ENCODE measurements around the gene YPEL3.

The YPEL3 gene

DNA sequence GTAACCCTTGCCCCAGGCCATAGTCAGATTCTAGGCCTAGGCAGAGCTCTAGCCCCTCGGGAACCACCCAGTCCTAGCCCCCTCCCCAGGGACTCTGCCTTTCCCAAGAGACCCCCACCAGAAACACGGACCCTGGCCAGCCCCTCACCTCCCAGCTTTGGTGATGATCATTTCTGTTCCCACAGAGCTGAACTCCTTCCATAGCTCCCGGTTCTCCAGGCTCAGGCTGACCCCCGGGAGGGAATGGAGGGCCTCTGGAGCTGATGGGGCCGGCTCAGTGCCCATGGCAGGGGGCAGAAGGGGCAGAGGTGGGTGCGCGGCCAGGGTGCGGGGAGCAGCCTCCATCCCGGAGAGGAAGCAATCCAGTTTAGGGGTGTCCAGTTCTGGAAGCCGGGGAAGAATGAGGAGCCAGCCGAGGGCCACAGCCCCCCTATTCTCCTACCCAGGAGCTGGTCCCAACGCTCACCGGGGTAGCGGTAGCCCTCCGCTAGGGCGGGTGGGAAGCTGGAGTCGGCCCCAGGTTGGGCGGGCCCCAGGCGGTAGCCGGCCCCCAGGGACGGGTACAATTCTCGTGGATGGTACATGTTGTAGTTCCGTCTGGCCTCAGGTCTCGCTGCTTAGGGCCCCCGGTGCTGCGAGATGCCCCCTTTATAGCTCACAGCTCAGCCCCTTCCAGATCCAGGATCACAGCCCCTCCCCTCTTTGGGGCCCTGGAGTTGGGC, 5.2 kb downstream of the YPEL3 start:
- no peak for DNase-seq (ENCODE audit: low read depth)

GRCh38 chr16:30088832-30089624, 7.0 kb downstream of the YPEL3 start:
- no peak for DNase-seq (ENCODE audit: low read depth)

DNA sequence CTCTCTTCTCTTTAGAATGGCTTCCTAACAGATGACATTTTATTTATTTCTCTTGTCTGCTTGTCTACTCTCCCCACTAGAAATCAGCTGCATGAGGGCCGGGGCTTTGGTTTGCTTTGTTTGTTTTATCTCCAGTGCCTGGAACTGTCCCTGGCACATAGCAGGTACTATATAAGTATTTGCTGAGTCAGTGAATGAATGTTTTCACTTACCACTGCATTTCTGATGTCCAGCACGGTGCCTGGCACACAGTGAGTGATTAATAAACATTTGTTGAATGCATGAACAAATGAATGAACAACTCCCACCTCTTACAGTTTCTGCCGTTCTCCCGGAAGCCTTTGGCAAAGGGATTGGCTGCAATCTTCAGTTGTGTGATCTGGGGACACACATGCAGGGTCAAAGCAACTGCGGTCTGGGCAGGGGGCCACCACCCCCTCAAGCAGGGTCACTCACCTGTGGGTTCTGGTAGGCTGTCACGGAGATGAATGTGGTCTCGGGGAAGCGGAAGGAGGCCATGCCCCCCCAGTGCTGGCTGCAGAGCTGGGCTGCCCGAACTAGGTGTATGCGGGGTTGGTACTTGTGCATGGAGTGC, 7.7 kb downstream of the YPEL3 start:
- DNase-seq (ENCODE audit: low read depth), result no peak

DNA sequence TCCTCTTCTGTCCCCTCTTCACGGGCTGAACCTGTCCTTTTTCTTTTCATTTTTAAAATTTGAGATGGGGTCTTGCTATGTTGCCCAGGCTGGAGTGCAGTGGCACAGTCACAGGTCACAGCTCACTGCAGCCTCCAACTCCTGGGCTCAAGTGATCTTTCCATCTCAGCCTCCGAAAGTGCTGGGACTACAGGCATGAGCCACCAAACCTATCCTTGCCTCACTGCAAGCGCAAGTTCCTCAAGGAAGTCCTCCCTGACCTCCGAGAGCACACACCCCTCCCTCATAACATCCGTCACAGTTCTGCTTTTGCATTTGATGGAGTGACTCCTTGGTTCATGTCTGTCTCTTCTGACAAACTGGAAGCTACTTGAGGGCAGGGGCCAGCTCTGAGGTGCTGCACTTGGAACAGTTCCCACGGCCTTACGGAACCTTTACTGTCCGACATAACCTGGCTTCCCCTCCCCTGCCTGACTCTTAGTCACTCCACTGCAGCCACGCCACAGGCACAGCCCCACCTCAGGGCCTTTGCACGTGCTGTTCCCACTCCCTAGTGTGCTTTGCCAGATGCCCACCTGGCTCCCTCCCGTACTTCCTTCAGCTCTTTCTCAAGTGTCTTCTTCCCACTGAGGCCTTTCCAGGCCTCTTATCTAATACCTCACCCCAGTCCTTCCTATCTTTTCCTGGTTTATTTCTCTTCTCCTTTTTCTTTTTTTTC, 8.7 kb downstream of the YPEL3 start:
- DNase-seq (ENCODE audit: low read depth), result no peak

- DNase-seq (ENCODE audit: low read depth), result no peak
Observed at GRCh38 chr16:30086291-30087140, 9.5 kb downstream of the YPEL3 start.

GRCh38 chr16:30085820-30086219, 10.2 kb downstream of the YPEL3 start:
- DNase-seq (ENCODE audit: low read depth), result no peak

- no peak for DNase-seq (ENCODE audit: low read depth)
Observed at GRCh38 chr16:30085247-30085646, 10.8 kb downstream of the YPEL3 start.

DNA sequence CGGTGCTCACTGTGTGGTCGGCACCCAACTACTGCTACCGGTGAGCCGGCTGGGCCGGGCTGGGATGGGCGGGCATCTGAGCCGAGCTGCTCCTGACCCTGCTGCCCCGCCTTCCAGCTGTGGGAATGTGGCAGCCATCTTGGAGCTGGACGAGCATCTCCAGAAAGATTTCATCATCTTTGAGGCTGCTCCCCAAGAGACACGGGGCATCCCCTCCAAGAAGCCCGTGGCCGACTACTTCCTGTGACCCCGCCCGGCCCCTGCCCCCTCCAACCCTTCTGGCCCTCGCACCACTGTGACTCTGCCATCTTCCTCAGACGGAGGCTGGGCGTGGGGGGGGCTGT, 11.2 kb downstream of the YPEL3 start:
- DNase-seq (ENCODE audit: low read depth), result no peak

- no peak for DNase-seq (ENCODE audit: low read depth)
Observed at GRCh38 chr16:30084096-30084815, 11.8 kb downstream of the YPEL3 start.

- DNase-seq (ENCODE audit: low read depth), result no peak
Observed at GRCh38 chr16:30083216-30084055, 12.6 kb downstream of the YPEL3 start.

DNA sequence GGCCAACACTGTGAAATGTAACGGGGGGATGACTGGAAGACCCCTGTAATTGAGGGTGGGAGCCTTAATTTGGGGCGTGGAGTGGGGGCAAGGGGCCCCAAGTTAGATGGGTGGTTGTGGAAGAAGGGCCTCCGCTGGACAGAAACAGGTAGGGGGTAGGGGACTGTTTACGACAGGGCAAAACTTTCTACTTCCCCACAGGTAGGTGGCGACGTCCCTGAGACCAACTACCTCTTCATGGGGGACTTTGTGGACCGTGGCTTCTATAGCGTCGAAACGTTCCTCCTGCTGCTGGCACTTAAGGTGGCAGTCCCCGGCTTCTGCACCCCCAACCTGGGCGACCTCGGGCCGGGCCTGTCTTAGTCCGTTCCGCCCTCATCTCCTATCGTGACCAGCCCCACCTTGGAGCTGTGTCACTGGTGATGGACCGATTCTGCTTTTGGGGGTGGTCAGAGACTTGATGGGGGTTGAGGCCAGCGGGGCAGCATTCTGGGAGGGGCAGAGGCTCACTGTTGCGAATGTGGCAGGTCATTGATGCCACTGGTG, 13.4 kb downstream of the YPEL3 start:
- no peak for DNase-seq (ENCODE audit: low read depth)

GRCh38 chr16:30079480-30079879, 16.5 kb downstream of the YPEL3 start:
- no peak for DNase-seq (ENCODE audit: low read depth)

GRCh38 chr16:30078744-30079143, 17.3 kb downstream of the YPEL3 start:
- DNase-seq (ENCODE audit: low read depth), result no peak

- DNase-seq (ENCODE audit: low read depth), result no peak
Observed at GRCh38 chr16:30077656-30078055, 18.4 kb downstream of the YPEL3 start.

- DNase-seq (ENCODE audit: low read depth), result no peak
Observed at GRCh38 chr16:30076276-30076791, 19.7 kb downstream of the YPEL3 start.

DNA sequence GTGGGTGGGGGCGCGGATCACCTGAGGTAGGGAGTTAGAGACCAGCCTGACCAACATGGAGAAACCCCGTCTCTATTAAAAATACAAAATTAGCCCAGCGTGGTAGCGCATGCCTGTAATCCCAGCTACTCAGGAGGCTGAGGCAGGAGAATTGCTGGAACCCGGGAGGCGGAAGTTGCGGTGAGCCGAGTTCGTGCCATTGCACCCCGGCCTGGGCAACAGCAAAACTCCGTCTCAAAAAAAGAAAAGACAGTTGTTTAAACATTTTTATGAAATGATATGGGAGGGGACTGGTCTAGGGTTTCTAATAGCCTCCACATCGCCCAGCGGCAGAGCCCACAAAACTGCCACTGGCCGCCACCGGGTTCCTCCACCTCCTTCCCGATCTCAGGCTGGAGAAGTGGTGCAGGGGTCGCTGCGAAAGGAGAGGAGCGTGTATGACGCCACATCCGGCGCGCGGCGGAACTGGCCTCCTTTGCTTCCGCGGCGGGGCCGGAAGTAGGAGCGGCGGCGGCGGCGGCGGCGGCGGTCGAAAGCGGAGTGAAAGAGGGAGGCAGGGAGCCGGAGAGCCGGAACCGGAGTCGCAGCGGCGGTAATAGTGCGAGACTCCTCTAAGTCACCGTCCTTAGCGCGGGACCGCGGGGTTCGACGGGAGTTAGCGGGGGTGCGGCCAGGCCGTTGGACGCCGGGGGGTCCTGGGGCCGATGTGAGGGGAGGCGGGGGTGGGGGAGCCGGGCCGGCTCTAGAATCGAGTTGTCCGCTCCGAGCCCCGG, 20.3 kb downstream of the YPEL3 start, which contains the start of gene PPP4C:
Gene PPP4C (plus strand): TSS at position 492 of the 773 bp plus-strand sequence. CDS start 384 bp downstream, outside the sequence.
- DNase-seq (ENCODE audit: low read depth), result peak; percentile 86

GRCh38 chr16:30070490-30070889, 25.5 kb downstream of the YPEL3 start:
- no peak for DNase-seq (ENCODE audit: low read depth)

- no peak for DNase-seq (ENCODE audit: low read depth)
Observed at GRCh38 chr16:30069611-30070462, 26.2 kb downstream of the YPEL3 start.
